Measurements from ENCODE around the gene PDE4A.

DNA sequence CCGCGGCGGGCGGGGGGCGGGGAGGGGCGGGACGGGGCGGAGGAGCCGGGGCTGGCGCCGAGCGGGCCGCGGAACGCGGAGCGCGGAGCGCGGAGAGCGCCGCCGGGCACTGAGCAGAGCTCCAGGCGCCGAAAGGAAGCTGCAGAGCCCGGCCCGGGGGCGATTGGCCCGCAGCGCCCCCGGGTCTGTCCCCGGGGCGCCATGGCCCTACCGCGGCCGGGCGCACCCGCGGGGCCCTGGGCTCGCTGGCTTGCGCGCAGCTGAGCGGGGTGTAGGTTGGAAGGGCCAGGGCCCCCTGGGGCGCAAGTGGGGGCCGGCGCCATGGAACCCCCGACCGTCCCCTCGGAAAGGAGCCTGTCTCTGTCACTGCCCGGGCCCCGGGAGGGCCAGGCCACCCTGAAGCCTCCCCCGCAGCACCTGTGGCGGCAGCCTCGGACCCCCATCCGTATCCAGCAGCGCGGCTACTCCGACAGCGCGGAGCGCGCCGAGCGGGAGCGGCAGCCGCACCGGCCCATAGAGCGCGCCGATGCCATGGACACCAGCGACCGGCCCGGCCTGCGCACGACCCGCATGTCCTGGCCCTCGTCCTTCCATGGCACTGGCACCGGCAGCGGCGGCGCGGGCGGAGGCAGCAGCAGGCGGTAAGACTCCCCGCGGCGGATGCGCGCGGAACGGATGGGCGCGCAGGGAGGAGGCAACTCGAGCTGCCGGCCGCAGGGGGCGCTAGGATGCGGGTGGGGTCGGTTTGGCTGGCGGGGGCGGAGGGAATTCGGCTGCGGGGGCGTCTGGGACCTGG lies at the start of gene PDE4A:
- TF ChIP-seq, protein P1, sequence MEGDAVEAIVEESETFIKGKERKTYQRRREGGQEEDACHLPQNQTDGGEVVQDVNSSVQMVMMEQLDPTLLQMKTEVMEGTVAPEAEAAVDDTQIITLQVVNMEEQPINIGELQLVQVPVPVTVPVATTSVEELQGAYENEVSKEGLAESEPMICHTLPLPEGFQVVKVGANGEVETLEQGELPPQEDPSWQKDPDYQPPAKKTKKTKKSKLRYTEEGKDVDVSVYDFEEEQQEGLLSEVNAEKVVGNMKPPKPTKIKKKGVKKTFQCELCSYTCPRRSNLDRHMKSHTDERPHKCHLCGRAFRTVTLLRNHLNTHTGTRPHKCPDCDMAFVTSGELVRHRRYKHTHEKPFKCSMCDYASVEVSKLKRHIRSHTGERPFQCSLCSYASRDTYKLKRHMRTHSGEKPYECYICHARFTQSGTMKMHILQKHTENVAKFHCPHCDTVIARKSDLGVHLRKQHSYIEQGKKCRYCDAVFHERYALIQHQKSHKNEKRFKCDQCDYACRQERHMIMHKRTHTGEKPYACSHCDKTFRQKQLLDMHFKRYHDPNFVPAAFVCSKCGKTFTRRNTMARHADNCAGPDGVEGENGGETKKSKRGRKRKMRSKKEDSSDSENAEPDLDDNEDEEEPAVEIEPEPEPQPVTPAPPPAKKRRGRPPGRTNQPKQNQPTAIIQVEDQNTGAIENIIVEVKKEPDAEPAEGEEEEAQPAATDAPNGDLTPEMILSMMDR (IDR thresholded peaks at IDR 0.05) = peak in 1 of 6 experiments; percentile 16
- no peak for TF ChIP-seq POLR2A (IDR thresholded peaks at IDR 0.05)

All from adrenal gland (tissue), 5 donors.